Measurements from ENCODE around the gene IKBKE. TPM values are rescaled to one million over a fixed set of nuclear protein-coding genes. Genes with fewer than 3 reads are reported as not detected.

The IKBKE gene
- total and polyA plus RNA-seq, 10 of the 15 experiments (the other 5 are each of a cell fraction or from before 2014, with no cell fraction given) = 12.8 to 35.1 (median 23.1) TPM

DNA sequence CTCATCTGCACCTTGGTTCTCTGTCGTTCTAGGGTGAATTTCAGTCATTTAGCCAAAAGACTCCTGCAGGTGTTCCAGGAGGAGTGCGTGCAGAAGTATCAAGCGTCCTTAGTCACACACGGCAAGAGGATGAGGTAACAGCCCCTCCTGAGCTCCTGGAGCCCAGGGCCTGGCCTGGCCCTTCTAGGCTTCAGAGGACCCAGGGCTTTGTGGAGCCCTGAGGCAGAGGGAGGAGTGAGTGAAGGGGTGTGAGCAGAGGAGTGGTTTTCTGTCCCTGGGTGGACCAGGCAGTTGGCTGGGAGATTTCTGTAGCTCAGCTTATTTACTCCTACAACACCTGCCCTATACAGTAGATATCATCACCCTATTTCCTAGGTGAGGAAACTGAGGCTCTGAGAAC is 21.3 kb downstream of the IKBKE start:
- in situ Hi-C loops (cut with MboI) = no loop called here
- ATAC-seq (no peak), DNase-seq (ENCODE audit: low read depth, low spot score) (no peak), FAIRE-seq (no peak)
- no peaks in the 10 kb centered on the region for H3K79me2 ChIP-seq (ENCODE audit: control insufficient read depth, insufficient read depth, low read length)
- CTCF ChIA-PET = interaction anchor here (0.6 to 6.5 kb wide), 11 partner anchors 13 to 279 kb away, joined by 3 to 57 read pairs (median 4); partner anchors contain the start of genes IKBKE, IL19 and RASSF5
- H3K4me2 ChIP-seq (ENCODE audit: control insufficient read depth, insufficient read depth) = no peak overlapping the region
- no peak overlapping the region for H2AFZ ChIP-seq (ENCODE audit: control insufficient read depth, low read depth, low read length)
- H3K36me3 ChIP-seq (ENCODE audit: control insufficient read depth in 2 of 2, insufficient read depth in 2 of 2, low read length in 1 of 2) = peaks cover 19 to 30% of the 10 kb centered on the region in 2 experiments
- no peaks in the 10 kb centered on the region for H3K27me3 ChIP-seq (replicated peaks in 1 of 2; ENCODE audit: control insufficient read depth in 2 of 2, insufficient read depth in 2 of 2, low read length in 1 of 2)
- POLR2A ChIA-PET = interaction anchor here (1.6 kb wide), 1 partner anchor 12 kb away, joined by 5 read pairs; no protein-coding TSS in a partner anchor
- no peaks in the 10 kb centered on the region for H4K20me1 ChIP-seq (ENCODE audit: control insufficient read depth, insufficient read depth)
- SMC1A ChIA-PET (ENCODE audit: uncharacterized antibody, unreplicated experiment) = interaction anchor here (0.8 to 11.5 kb wide), 3 partner anchors 12 to 91 kb away, joined by 3 to 146 read pairs (median 9); no protein-coding TSS in a partner anchor
- H3K27ac ChIP-seq (ENCODE audit: control insufficient read depth, insufficient read depth) = no peak overlapping the region
- H3K4me3 ChIP-seq = no peak overlapping the region
- H3K9ac ChIP-seq (ENCODE audit: control insufficient read depth, insufficient read depth, low read length) = no peak overlapping the region
- peaks cover 19% of the 10 kb centered on the region for H3K4me1 ChIP-seq (ENCODE audit: control insufficient read depth, insufficient read depth, low read length)
- no peaks in the 10 kb centered on the region for H3K9me3 ChIP-seq (replicated peaks; ENCODE audit: control insufficient read depth, insufficient read depth, low read length)
- WGBS (ENCODE audit: insufficient coverage, insufficient replicate concordance, low lambda C conversion rate, missing lambda C conversion rate) = 100% methylated on average over 4 of the region's 4 CpGs
- TF ChIP-seq MLLT1 (IDR thresholded peaks at IDR 0.05) (no peak), MYB (IDR thresholded peaks at IDR 0.05; ENCODE audit: borderline replicate concordance, low read depth, low read length) (no peak), PAX8 (IDR thresholded peaks at IDR 0.05) (no peak), SREBF2 (IDR thresholded peaks at IDR 0.05; ENCODE audit: low read length) (no peak), BCL11A (IDR thresholded peaks at IDR 0.05; ENCODE audit: low read depth, low read length) (no peak), SMAD5 (IDR thresholded peaks at IDR 0.05; ENCODE audit: low read depth) (no peak), TCF12 (IDR thresholded peaks at IDR 0.05; ENCODE audit: low read depth, low read length) (no peak), SP1 (IDR thresholded peaks at IDR 0.05; ENCODE audit: low read depth, low read length) (no peak), CBFB (IDR thresholded peaks at IDR 0.05; ENCODE audit: low read depth) (no peak), SMAD1 (IDR thresholded peaks at IDR 0.05; ENCODE audit: low read depth, partially characterized antibody) (no peak)
- TF ChIP-seq, protein P1, sequence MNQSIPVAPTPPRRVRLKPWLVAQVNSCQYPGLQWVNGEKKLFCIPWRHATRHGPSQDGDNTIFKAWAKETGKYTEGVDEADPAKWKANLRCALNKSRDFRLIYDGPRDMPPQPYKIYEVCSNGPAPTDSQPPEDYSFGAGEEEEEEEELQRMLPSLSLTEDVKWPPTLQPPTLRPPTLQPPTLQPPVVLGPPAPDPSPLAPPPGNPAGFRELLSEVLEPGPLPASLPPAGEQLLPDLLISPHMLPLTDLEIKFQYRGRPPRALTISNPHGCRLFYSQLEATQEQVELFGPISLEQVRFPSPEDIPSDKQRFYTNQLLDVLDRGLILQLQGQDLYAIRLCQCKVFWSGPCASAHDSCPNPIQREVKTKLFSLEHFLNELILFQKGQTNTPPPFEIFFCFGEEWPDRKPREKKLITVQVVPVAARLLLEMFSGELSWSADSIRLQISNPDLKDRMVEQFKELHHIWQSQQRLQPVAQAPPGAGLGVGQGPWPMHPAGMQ (IDR thresholded peaks at IDR 0.05; ENCODE audit: borderline replicate concordance) = no peak
- TF ChIP-seq, protein P2, sequence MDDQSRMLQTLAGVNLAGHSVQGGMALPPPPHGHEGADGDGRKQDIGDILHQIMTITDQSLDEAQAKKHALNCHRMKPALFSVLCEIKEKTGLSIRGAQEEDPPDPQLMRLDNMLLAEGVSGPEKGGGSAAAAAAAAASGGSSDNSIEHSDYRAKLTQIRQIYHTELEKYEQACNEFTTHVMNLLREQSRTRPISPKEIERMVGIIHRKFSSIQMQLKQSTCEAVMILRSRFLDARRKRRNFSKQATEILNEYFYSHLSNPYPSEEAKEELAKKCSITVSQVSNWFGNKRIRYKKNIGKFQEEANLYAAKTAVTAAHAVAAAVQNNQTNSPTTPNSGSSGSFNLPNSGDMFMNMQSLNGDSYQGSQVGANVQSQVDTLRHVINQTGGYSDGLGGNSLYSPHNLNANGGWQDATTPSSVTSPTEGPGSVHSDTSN (IDR thresholded peaks at IDR 0.05; ENCODE audit: insufficient replicate concordance, low read depth, low read length) = no peak
- no TSS peak for BruUV-seq (replicated peaks)
- RAD21 ChIA-PET (ENCODE audit: unreplicated experiment) = interaction anchor here (1.2 to 3.0 kb wide), 4 partner anchors 13 to 89 kb away, joined by 3 to 24 read pairs (median 14); no protein-coding TSS in a partner anchor
- intact Hi-C loops (cut with micrococcal nuclease; ENCODE audit: unreplicated experiment) = loop anchor here (5.0 kb wide), 1 partner anchor 171 kb away; no protein-coding TSS in a partner anchor

All from GM12878 (cell line).